H1 (cell line): Measurements from ENCODE around the gene ICOSLG. TPM values are rescaled to one million over a fixed set of nuclear protein-coding genes. Genes with fewer than 3 reads are reported as not detected.
"Not testable (repeated sequence)": the region's sequence is repeated elsewhere in the genome, so short reads cannot be mapped to it uniquely, and the experiment has no call there.

Experiments used
- CTCF ChIA-PET: fragments of 300-600 bp; sonication (Branson Sonifier 250); formaldehyde crosslinking; loops from one replicate; lab custom pipeline; 2021; ENCODE audit not compliant: partially characterized antibody; lab: Charles Lee
- POLR2A ChIA-PET: fragments of 300-600 bp; sonication (Branson Sonifier 250); formaldehyde crosslinking; loops from one replicate; lab custom pipeline; 2021; ENCODE audit warnings: inconsistent platforms; ENCODE audit not compliant: partially characterized antibody; lab: Charles Lee
- DNase-seq, 2 experiments: peaks; one replicate each; pipeline versions ENCODE4 v3.0.0 to v3.0.0-alpha.2; 2010 to 2022; ENCODE audit warnings: low spot score in 2 of 2, low read depth in 1 of 2, mixed read lengths in 1 of 2
- FAIRE-seq: peaks from 2 replicates; lab custom pipeline; 2011; peaks lifted over from hg19 to GRCh38; lab: Jason Lieb, UNC
- H2AFZ ChIP-seq: 2 replicates; pipeline ENCODE4 v1.8.1; 2012; ENCODE audit warnings: low read length, inconsistent platforms
- H2AK5ac ChIP-seq: 2 replicates; pipeline ENCODE4 v1.6.1; 2013; ENCODE audit warnings: low read depth, low read length
- H2BK120ac ChIP-seq: replicated peaks from 2 replicates; pipeline ENCODE3; 2013; ENCODE audit warnings: low read depth, low read length, inconsistent platforms
- H2BK12ac ChIP-seq: 2 replicates; pipeline ENCODE4 v1.6.1; 2013; ENCODE audit warnings: low read depth, low read length
- H2BK15ac ChIP-seq: 2 replicates; pipeline ENCODE4 v1.6.1; 2013; ENCODE audit warnings: low read length
- H2BK20ac ChIP-seq: 2 replicates; pipeline ENCODE4 v1.6.1; 2013; ENCODE audit warnings: low read length
- H2BK5ac ChIP-seq: 2 replicates; pipeline ENCODE4 v1.6.1; 2013; ENCODE audit warnings: low read depth, low read length
- H3K14ac ChIP-seq: 2 replicates; pipeline ENCODE4 v1.6.1; 2013; ENCODE audit warnings: inconsistent platforms; ENCODE audit not compliant: insufficient read length
- H3K18ac ChIP-seq: 2 replicates; pipeline ENCODE4 v1.6.1; 2013; ENCODE audit warnings: low read length; ENCODE audit errors: extremely low read depth
- H3K23ac ChIP-seq: 2 replicates; pipeline ENCODE4 v1.6.1; 2013; ENCODE audit warnings: inconsistent platforms; ENCODE audit not compliant: insufficient read length
- H3K23me2 ChIP-seq: 2 replicates; pipeline ENCODE4 v1.6.1; 2013; ENCODE audit warnings: low read depth, low read length
- H3K27ac ChIP-seq: 2 replicates; pipeline ENCODE4 v1.6.1; 2011; ENCODE audit warnings: low read depth, low read length, inconsistent platforms
- H3K27me3 ChIP-seq, 4 experiments: replicated peaks in 1 of 4; 1 replicate in 1 of 4; 2 replicates in 3 of 4; pipeline versions ENCODE4 v1.6.1 to v1.8.1; 2011 to 2013; ENCODE audit warnings: low read length in 3 of 4, mild to moderate bottlenecking in 3 of 4, inconsistent platforms in 2 of 4, mixed read lengths in 2 of 4, moderate library complexity in 1 of 4; ENCODE audit not compliant: control insufficient read depth in 3 of 4, insufficient read depth in 3 of 4; ENCODE audit errors: extremely low read depth in 1 of 4
- H3K36me3 ChIP-seq, 4 experiments: 2 replicates each; pipeline versions ENCODE4 v1.6.1 to v1.8.1; 2011 to 2013; ENCODE audit warnings: mild to moderate bottlenecking in 4 of 4, low read length in 3 of 4, moderate library complexity in 2 of 4, control low read depth in 1 of 4, inconsistent platforms in 1 of 4; ENCODE audit not compliant: insufficient read depth in 4 of 4, control insufficient read depth in 2 of 4
- H3K4ac ChIP-seq: replicated peaks from 2 replicates; pipeline ENCODE3; 2013; ENCODE audit warnings: low read length, low read depth, mixed read lengths, inconsistent platforms; ENCODE audit not compliant: insufficient read length
- H3K4me1 ChIP-seq, 4 experiments: replicated peaks in 1 of 4; 1 replicate in 1 of 4; 2 replicates in 3 of 4; pipeline versions ENCODE4 v1.6.1 to v1.8.1; 2011 to 2013; ENCODE audit warnings: low read length in 3 of 4, inconsistent platforms in 2 of 4, mixed read lengths in 1 of 4; ENCODE audit not compliant: insufficient read depth in 4 of 4, control insufficient read depth in 3 of 4
- H3K4me2 ChIP-seq, 2 experiments: 2 replicates each; pipeline versions ENCODE4 v1.6.1 to v1.8.1; 2011 to 2013; ENCODE audit warnings: low read depth in 2 of 2, low read length in 2 of 2, control low read depth in 1 of 2, inconsistent platforms in 1 of 2, mild to moderate bottlenecking in 1 of 2; ENCODE audit not compliant: insufficient read depth in 1 of 2
- H3K4me3 ChIP-seq, 4 experiments: fragments of 200-600, 300-600 bp in 1 of 4; sonication (generic), shearing (Covaris generic), sonication (Bioruptor Twin) in 1 of 4; 2 replicates each; pipeline versions ENCODE4 v1.5.1 to v1.8.1; 2011 to 2016; ENCODE audit warnings: low read length in 4 of 4, low read depth in 3 of 4, control low read depth in 2 of 4, inconsistent platforms in 2 of 4, mild to moderate bottlenecking in 2 of 4, mixed read lengths in 1 of 4, moderate library complexity in 1 of 4; ENCODE audit not compliant: insufficient read depth in 2 of 4; ENCODE audit errors: extremely low read depth in 1 of 4
- H3K56ac ChIP-seq: replicated peaks from 2 replicates; pipeline ENCODE3; 2013; ENCODE audit warnings: low read depth, mild to moderate bottlenecking, mixed read lengths, low read length, inconsistent platforms; ENCODE audit not compliant: insufficient read length
- H3K79me1 ChIP-seq: 2 replicates; pipeline ENCODE4 v1.6.1; 2013; ENCODE audit warnings: low read depth, low read length, control low read depth
- H3K79me2 ChIP-seq, 2 experiments: 2 replicates each; pipeline versions ENCODE4 v1.6.1 to v1.8.1; 2012 to 2013; ENCODE audit warnings: low read length in 2 of 2, mild to moderate bottlenecking in 2 of 2, inconsistent platforms in 1 of 2; ENCODE audit not compliant: insufficient read depth in 2 of 2, control insufficient read depth in 1 of 2
- H3K9ac ChIP-seq, 4 experiments: replicated peaks in 1 of 4; 1 replicate in 1 of 4; 2 replicates in 3 of 4; pipeline versions ENCODE4 v1.6.1 to v1.8.1; 2011 to 2013; ENCODE audit warnings: low read depth in 3 of 4, low read length in 3 of 4, control low read depth in 2 of 4, mild to moderate bottlenecking in 2 of 4, moderate library complexity in 2 of 4, inconsistent platforms in 1 of 4; ENCODE audit errors: extremely low read depth in 1 of 4
- H3K9me3 ChIP-seq, 2 experiments: 2 replicates each; pipeline versions ENCODE4 v1.6.1 to v1.8.1; 2012 to 2013; ENCODE audit warnings: mild to moderate bottlenecking in 2 of 2, moderate library complexity in 2 of 2, control low read depth in 1 of 2, inconsistent platforms in 1 of 2, low read depth in 1 of 2, low read length in 1 of 2, mixed read lengths in 1 of 2; ENCODE audit not compliant: insufficient read depth in 2 of 2
- H4K20me1 ChIP-seq, 2 experiments: replicated peaks in 1 of 2; 2 replicates each; pipeline versions ENCODE3 to v1.8.1; 2011 to 2013; ENCODE audit warnings: inconsistent platforms in 2 of 2, low read length in 2 of 2, mild to moderate bottlenecking in 1 of 2; ENCODE audit not compliant: insufficient read depth in 2 of 2, control insufficient read depth in 1 of 2
- H4K5ac ChIP-seq: 2 replicates; pipeline ENCODE4 v1.6.1; 2013; ENCODE audit warnings: low read length, low read depth, mixed read lengths, inconsistent platforms; ENCODE audit not compliant: insufficient read length
- H4K8ac ChIP-seq: 2 replicates; pipeline ENCODE4 v1.8.0; 2013; ENCODE audit warnings: mild to moderate bottlenecking, moderate library complexity, low read length, inconsistent platforms; ENCODE audit not compliant: insufficient read depth; ENCODE audit errors: extremely low read depth
- H4K91ac ChIP-seq: replicated peaks from 2 replicates; pipeline ENCODE3; 2013; ENCODE audit warnings: low read length, mixed read lengths, inconsistent platforms; ENCODE audit not compliant: insufficient read length
- WGBS, 2 experiments: shearing (Covaris generic) in 1 of 2; methylation state at CpG; one replicate each; pipeline versions ENCODE4 v1.1.6 to v1.1.7; 2013 to 2015; ENCODE audit warnings: low lambda C conversion rate in 2 of 2, mixed read lengths in 2 of 2, inconsistent platforms in 1 of 2, low coverage in 1 of 2, missing lambda C conversion rate in 1 of 2; ENCODE audit not compliant: insufficient replicate concordance in 2 of 2, insufficient coverage in 1 of 2, insufficient read length in 1 of 2; ENCODE audit errors: extremely low coverage in 1 of 2, missing lambda C conversion rate in 1 of 2; 5-methylcytosine and 5-hydroxymethylcytosine counted together
- polyA plus RNA-seq, 7 experiments: library from polyadenylated mRNA; depleted of rRNA in 3 of 7; stranded (reverse) in 5 of 7; unstranded in 2 of 7; fragments of >200 nt in 5 of 7; fragments of 200-250 nt in 2 of 7; gene quantifications; 1 replicate in 5 of 7; 2 replicates in 1 of 7; 4 replicates in 1 of 7; pipeline versions ENCODE4 v1.2.1 to v1.2.3, GENCODE V29; 2011 to 2013; ENCODE audit warnings: missing spikeins in 2 of 7, mixed read lengths in 2 of 7
- total RNA-seq: library from RNA; stranded (reverse); fragmentation: NEBNext Ultra II Directional; extraction: Animal tissue kit (Norgen Biotek cat#: 25700); gene quantifications from 2 replicates; pipeline ENCODE4 v1.2.1, GENCODE V29; 2021

The ICOSLG gene
- total and polyA plus RNA-seq, 2 of the 8 experiments (the other 6 are each of a cell fraction or from before 2014, with no cell fraction given) = 2.3 to 5.5 TPM

DNA sequence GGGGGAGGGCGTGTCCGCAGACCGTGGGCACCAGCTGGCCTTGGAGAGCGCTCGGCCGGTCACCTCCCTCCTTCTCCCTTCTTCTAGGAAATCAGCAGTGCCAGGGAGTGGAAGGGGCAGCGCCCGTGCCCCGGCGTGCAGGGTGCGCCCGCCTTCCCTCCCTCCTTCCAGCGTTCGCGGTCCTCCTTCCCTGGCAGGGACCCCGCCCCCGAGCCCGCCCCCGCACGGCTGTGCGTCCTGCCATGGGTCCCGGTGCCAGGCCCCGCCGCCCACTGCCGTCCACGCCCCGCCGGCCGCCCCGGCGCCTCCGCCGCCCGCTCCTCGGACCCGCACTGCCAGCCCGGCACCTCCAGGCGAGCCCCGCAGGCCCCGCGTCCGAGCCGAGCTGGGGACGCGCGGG lies 390 bp downstream of the ICOSLG start:
- H2BK20ac ChIP-seq, H4K5ac ChIP-seq, DNase-seq, H3K23ac ChIP-seq, POLR2A ChIA-PET, H4K8ac ChIP-seq, H3K4ac ChIP-seq, H4K20me1 ChIP-seq, H2BK15ac ChIP-seq, H2AK5ac ChIP-seq, H3K56ac ChIP-seq, H3K4me2 ChIP-seq, H3K4me1 ChIP-seq, H3K79me2 ChIP-seq, H3K14ac ChIP-seq, H3K9ac ChIP-seq, H3K79me1 ChIP-seq, H3K9me3 ChIP-seq, FAIRE-seq, H3K23me2 ChIP-seq, H3K36me3 ChIP-seq, CTCF ChIA-PET, H4K91ac ChIP-seq, H3K18ac ChIP-seq, H3K27me3 ChIP-seq, H2AFZ ChIP-seq, H3K4me3 ChIP-seq, H3K27ac ChIP-seq, H2BK120ac ChIP-seq, H2BK5ac ChIP-seq, H2BK12ac ChIP-seq: not testable (repeated sequence)
- WGBS, 2 experiments = no CpG with 5 or more reads among the region's 46 CpGs

DNA sequence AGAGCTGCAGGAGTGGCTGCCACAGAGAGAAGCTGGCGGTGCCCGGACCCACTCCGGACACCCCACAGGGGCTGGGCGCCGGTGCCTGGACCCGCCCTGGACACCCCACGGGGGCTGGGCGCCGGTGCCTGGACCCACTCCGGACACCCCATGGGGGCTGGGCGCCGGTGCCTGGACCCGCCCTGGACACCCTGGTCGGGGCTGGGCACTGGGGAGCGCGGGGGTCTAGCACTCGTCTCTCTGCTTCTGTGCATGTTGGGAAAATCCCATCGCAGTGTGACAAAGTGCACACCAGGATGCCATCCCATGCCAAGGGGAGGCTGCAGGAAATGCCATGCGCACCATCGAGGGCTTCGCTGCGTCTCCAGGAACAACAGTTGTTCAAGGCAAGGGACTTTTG lies 11.2 kb downstream of the ICOSLG start:
- H3K9me3 ChIP-seq, H2BK12ac ChIP-seq, H3K4me3 ChIP-seq, H3K56ac ChIP-seq, H3K79me2 ChIP-seq, POLR2A ChIA-PET, H2BK5ac ChIP-seq, H3K23me2 ChIP-seq, H4K5ac ChIP-seq, H3K4me1 ChIP-seq, H2AK5ac ChIP-seq, H3K4ac ChIP-seq, H3K14ac ChIP-seq, H4K20me1 ChIP-seq, H3K27me3 ChIP-seq, H3K79me1 ChIP-seq, DNase-seq, H3K27ac ChIP-seq, H2BK20ac ChIP-seq, H4K91ac ChIP-seq, H3K9ac ChIP-seq, H3K36me3 ChIP-seq, FAIRE-seq, H2BK15ac ChIP-seq, H3K4me2 ChIP-seq, H3K18ac ChIP-seq, CTCF ChIA-PET, H3K23ac ChIP-seq, H2BK120ac ChIP-seq, H2AFZ ChIP-seq, H4K8ac ChIP-seq: not testable (repeated sequence)
- no CpG with 5 or more reads among the region's 22 CpGs for WGBS, 2 experiments
